Measurements from ENCODE around the gene ADGRE2. TPM values are rescaled to one million over a fixed set of nuclear protein-coding genes. Genes with fewer than 3 reads are reported as not detected.

Gene ADGRE2
- total and polyA plus RNA-seq, 12 donors, result 0.11 to 47.9 (median 5.9) TPM

GRCh38 chr19:14772995-14773394 is 5.4 kb downstream of the ADGRE2 start:
- Histone ChIP-seq H3K4me3 (no peak overlapping the region), H3K27ac (no peak overlapping the region), H3K9me3 (replicated peaks in 1 of 3) (no peaks in the 10 kb centered on the region), H3K36me3 (replicated peaks in 1 of 2) (no peaks in the 10 kb centered on the region), H3K27me3 (no peaks in the 10 kb centered on the region), H3K4me1 (replicated peaks in 1 of 2) (no peaks in the 10 kb centered on the region)
- 87 to 91% (median 89%) methylated on average over 7 of the region's 7 CpGs for WGBS, 4 donors
- intact Hi-C loops (cut with DNase I), result no loop called here
- TF ChIP-seq POLR2A (IDR thresholded peaks at IDR 0.05) (no peak), CTCF (IDR thresholded peaks at IDR 0.05) (no peak)
- no peak for DNase-seq

- Histone ChIP-seq H3K4me3 (no peak overlapping the region), H3K4me1 (replicated peaks in 1 of 2) (no peaks in the 10 kb centered on the region), H3K27me3 (no peaks in the 10 kb centered on the region), H3K36me3 (replicated peaks in 1 of 2) (no peaks in the 10 kb centered on the region), H3K9me3 (replicated peaks in 1 of 3) (no peaks in the 10 kb centered on the region), H3K27ac (no peak overlapping the region)
- TF ChIP-seq CTCF (IDR thresholded peaks at IDR 0.05), result no peak
- TF ChIP-seq POLR2A (IDR thresholded peaks at IDR 0.05), result no peak
- WGBS, 4 donors, result 80 to 92% (median 84%) methylated on average over 6 to 8 of the region's 8 CpGs
- DNase-seq, result no peak
- intact Hi-C loops (cut with DNase I), result no loop called here
Observed at GRCh38 chr19:14772467-14772866, 5.9 kb downstream of the ADGRE2 start.

GRCh38 chr19:14770944-14771839 is 7.2 kb downstream of the ADGRE2 start:
- H3K9me3 ChIP-seq (replicated peaks in 1 of 3), result no peaks in the 10 kb centered on the region
- TF ChIP-seq CTCF (IDR thresholded peaks at IDR 0.05) (no peak), POLR2A (IDR thresholded peaks at IDR 0.05) (no peak)
- H3K27ac ChIP-seq, result no peak overlapping the region
- intact Hi-C loops (cut with DNase I), result no loop called here
- no peaks in the 10 kb centered on the region for H3K36me3 ChIP-seq (replicated peaks in 1 of 2)
- WGBS, 4 donors, result 81 to 90% (median 87%) methylated on average over 11 of the region's 11 CpGs
- DNase-seq, result no peak
- no peaks in the 10 kb centered on the region for H3K27me3 ChIP-seq
- H3K4me3 ChIP-seq, result no peak overlapping the region
- H3K4me1 ChIP-seq (replicated peaks in 1 of 2), result no peaks in the 10 kb centered on the region

GRCh38 chr19:14770136-14770535 is 8.2 kb downstream of the ADGRE2 start:
- Histone ChIP-seq H3K4me1 (replicated peaks in 1 of 2) (no peaks in the 10 kb centered on the region), H3K9me3 (replicated peaks in 1 of 3) (no peaks in the 10 kb centered on the region), H3K27me3 (no peaks in the 10 kb centered on the region), H3K27ac (no peak overlapping the region), H3K4me3 (no peak overlapping the region), H3K36me3 (replicated peaks in 1 of 2) (no peaks in the 10 kb centered on the region)
- TF ChIP-seq CTCF (IDR thresholded peaks at IDR 0.05) (no peak), POLR2A (IDR thresholded peaks at IDR 0.05) (no peak)
- intact Hi-C loops (cut with DNase I), result no loop called here
- WGBS, 4 donors, result 67 to 79% (median 77%) methylated on average over 5 of the region's 5 CpGs
- DNase-seq, result no peak
